Measurements from ENCODE around the gene MAFF. TPM values are rescaled to one million over a fixed set of nuclear protein-coding genes. Genes with fewer than 3 reads are reported as not detected.

The MAFF gene
- total and polyA plus RNA-seq, 9 of the 15 experiments (the other 6 are each of a cell fraction or from before 2014, with no cell fraction given) = 0.51 to 8.0 (median 5.4) TPM

GRCh38 chr22:38164551-38164918 is 37.3 kb upstream of the MAFF start:
- H4K20me1 ChIP-seq (replicated peaks; ENCODE audit: control insufficient read depth, insufficient read depth, low read length) = no peaks in the 10 kb centered on the region
- peak overlapping the region; percentile 31 to 84; a peak in 3 of 4 replicates for H3K9ac ChIP-seq (ENCODE audit: insufficient read depth in 1 of 2, low read depth in 2 of 2, low read length in 2 of 2)
- intact Hi-C loops (cut with micrococcal nuclease) = no loop called here
- H3K27me3 ChIP-seq (ENCODE audit: control insufficient read depth in 2 of 2, insufficient read depth in 2 of 2, low read length in 2 of 2) = no peaks in the 10 kb centered on the region
- H3K9me3 ChIP-seq (replicated peaks; ENCODE audit: control insufficient read depth, insufficient read depth, low read depth, low read length) = no peaks in the 10 kb centered on the region
- ChIA-PET POLR2A (interaction anchor here (1.4 to 1.9 kb wide), 2 partner anchors 12 to 37 kb away, joined by 4 to 5 read pairs; partner anchors contain the start of gene MAFF), CTCF (ENCODE audit: low intra/inter-chr PET ratio) (no interaction called here)
- BruUV-seq (replicated peaks) = no TSS peak
- in situ Hi-C loops (cut with MboI) = no loop called here
- peak overlapping the region; percentile 63; the same call in 2 of the 3 replicates for H3K27ac ChIP-seq (ENCODE audit: extremely low read depth, low read depth, low read length)
- 67% methylated on average over 6 of the region's 7 CpGs for WGBS (ENCODE audit: insufficient coverage, low coverage, missing lambda C conversion rate)
- H3K4me1 ChIP-seq (replicated peaks in 1 of 2; ENCODE audit: control insufficient read depth in 2 of 2, insufficient read depth in 2 of 2, low read length in 2 of 2) = peaks cover 35 to 57% of the 10 kb centered on the region in 2 experiments
- H3K36me3 ChIP-seq (ENCODE audit: control insufficient read depth, insufficient read depth, low read length) = no peaks in the 10 kb centered on the region; the same call in 2 of the 3 replicates
- H3K4me3 ChIP-seq = no peak overlapping the region
- TF ChIP-seq ELK1 (CRISPR knock-in tag; IDR thresholded peaks at IDR 0.05) = no peak
- TF ChIP-seq CHD4 (IDR thresholded peaks at IDR 0.05; ENCODE audit: insufficient read depth, insufficient replicate concordance, low read depth, low read length, poor library complexity, severe bottlenecking) = no peak
- TF ChIP-seq SRF (CRISPR knock-in tag; IDR thresholded peaks at IDR 0.05) = no peak
- no peak for TF ChIP-seq ZNF121 (CRISPR knock-in tag; conservative IDR thresholded peaks at IDR 0.05)
- TF ChIP-seq USF2 (CRISPR knock-in tag; IDR thresholded peaks at IDR 0.05) = no peak
- TF ChIP-seq, protein P1, sequence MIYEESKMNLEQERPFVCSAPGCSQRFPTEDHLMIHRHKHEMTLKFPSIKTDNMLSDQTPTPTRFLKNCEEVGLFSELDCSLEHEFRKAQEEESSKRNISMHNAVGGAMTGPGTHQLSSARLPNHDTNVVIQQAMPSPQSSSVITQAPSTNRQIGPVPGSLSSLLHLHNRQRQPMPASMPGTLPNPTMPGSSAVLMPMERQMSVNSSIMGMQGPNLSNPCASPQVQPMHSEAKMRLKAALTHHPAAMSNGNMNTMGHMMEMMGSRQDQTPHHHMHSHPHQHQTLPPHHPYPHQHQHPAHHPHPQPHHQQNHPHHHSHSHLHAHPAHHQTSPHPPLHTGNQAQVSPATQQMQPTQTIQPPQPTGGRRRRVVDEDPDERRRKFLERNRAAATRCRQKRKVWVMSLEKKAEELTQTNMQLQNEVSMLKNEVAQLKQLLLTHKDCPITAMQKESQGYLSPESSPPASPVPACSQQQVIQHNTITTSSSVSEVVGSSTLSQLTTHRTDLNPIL (CRISPR knock-in tag; IDR thresholded peaks at IDR 0.05) = no peak
- DNase-seq (ENCODE audit: extremely low read depth in 1 of 4, low spot score in 3 of 4) (no peak), ATAC-seq (peak; percentile 9; the same call in 2 of the 3 replicates), FAIRE-seq (no peak)
- no peaks in the 10 kb centered on the region for H3K9me1 ChIP-seq (ENCODE audit: control insufficient read depth, insufficient read depth, low read length)
- no peaks in the 10 kb centered on the region for H3K79me2 ChIP-seq (ENCODE audit: control insufficient read depth, insufficient read depth, low read length)
- H3K4me2 ChIP-seq (ENCODE audit: insufficient read depth, low read length) = peak overlapping the region; percentile 48; the same call in 1 of the 2 replicates
- H2AFZ ChIP-seq (ENCODE audit: low read depth, low read length) = 0 out of 2 replicates have a peak overlapping the region, but pooled peaks have one; percentile 33
